WTC11 (cell line): Measurements from ENCODE around the gene FER. TPM values are rescaled to one million over a fixed set of nuclear protein-coding genes. Genes with fewer than 3 reads are reported as not detected.

ENCODE experiments used
- ATAC-seq: fragments of 200-7000 bp; cut with Tn5 transposase; 2 replicates; pipeline ENCODE4 v1.10.0; 2021; ENCODE audit warnings: mild to moderate bottlenecking, moderate library complexity
- CTCF ChIA-PET: fragments of 300-600 bp; sonication (Branson Sonifier 250); formaldehyde crosslinking; loops from one replicate; lab custom pipeline; 2021; ENCODE audit warnings: antibody characterized with exemption; lab: Charles Lee
- POLR2A ChIA-PET: fragments of 350-600 bp; sonication (Branson Sonifier 250); formaldehyde crosslinking; loops from one replicate; lab custom pipeline; 2021; ENCODE audit warnings: antibody characterized with exemption; lab: Charles Lee
- DNase-seq: peaks from one replicate; pipeline ENCODE4 v3.0.0; 2021; ENCODE audit warnings: low spot score
- H3K27ac Mint-ChIP-seq: 2 replicates; pipeline ENCODE4 v1.8.0; 2021; ENCODE audit warnings: mixed read lengths
- H3K27me3 Mint-ChIP-seq: 2 replicates; pipeline ENCODE4 v1.8.0; 2021; ENCODE audit warnings: low read depth, mild to moderate bottlenecking, moderate library complexity, mixed read lengths
- H3K36me3 Mint-ChIP-seq: 2 replicates; pipeline ENCODE4 v1.8.0; 2021; ENCODE audit warnings: mixed read lengths
- H3K4me1 Mint-ChIP-seq: 2 replicates; pipeline ENCODE4 v1.8.0; 2022; ENCODE audit warnings: mixed read lengths
- H3K4me3 Mint-ChIP-seq: 2 replicates; pipeline ENCODE4 v1.8.0; 2021; ENCODE audit warnings: mild to moderate bottlenecking, moderate library complexity, mixed read lengths
- H3K9me3 Mint-ChIP-seq: 2 replicates; pipeline ENCODE4 v1.8.0; 2021; ENCODE audit warnings: mixed read lengths
- CBFB ChIP-seq: sonication (generic); formaldehyde crosslinking; IDR thresholded peaks from 2 replicates; pipeline ENCODE4 v1.8.1; 2022; ENCODE audit warnings: mild to moderate bottlenecking, low read depth, missing genetic modification reagents
- CREM ChIP-seq: sonication (generic); formaldehyde crosslinking; IDR thresholded peaks from 2 replicates; pipeline ENCODE4 v1.8.1; 2022; ENCODE audit warnings: mild to moderate bottlenecking, missing genetic modification reagents, moderate library complexity
- FOXJ3 ChIP-seq: sonication (generic); formaldehyde crosslinking; IDR thresholded peaks from 2 replicates; pipeline ENCODE4 v1.9.0; 2021; ENCODE audit warnings: missing genetic modification reagents, mild to moderate bottlenecking, borderline replicate concordance
- FOXP1 ChIP-seq: sonication (generic); formaldehyde crosslinking; IDR thresholded peaks from 2 replicates; pipeline ENCODE4 v1.8.0; 2022; ENCODE audit warnings: missing genetic modification reagents, mild to moderate bottlenecking, moderate library complexity, borderline replicate concordance
- IRF2 ChIP-seq: sonication (generic); formaldehyde crosslinking; IDR thresholded peaks from 2 replicates; pipeline ENCODE4 v1.8.0; 2022; ENCODE audit warnings: low read depth, missing genetic modification reagents, borderline replicate concordance
- MYBL2 ChIP-seq: sonication (generic); formaldehyde crosslinking; IDR thresholded peaks from 2 replicates; pipeline ENCODE4 v1.8.1; 2023; ENCODE audit warnings: mild to moderate bottlenecking, moderate library complexity, missing genetic modification reagents
- NR2C2 ChIP-seq: sonication (generic); formaldehyde crosslinking; IDR thresholded peaks from 2 replicates; pipeline ENCODE4 v1.8.0; 2022; ENCODE audit warnings: mild to moderate bottlenecking, missing genetic modification reagents
- NR3C1 ChIP-seq: sonication (generic); formaldehyde crosslinking; conservative IDR thresholded peaks from 2 replicates; pipeline ENCODE4 v1.8.1; 2023; ENCODE audit warnings: low read depth, mild to moderate bottlenecking, missing genetic modification reagents
- OVOL2 ChIP-seq: fragments of 250-450 bp; sonication (Bioruptor Pico); IDR thresholded peaks from 2 replicates; pipeline ENCODE4 v1.9.0; 2021; ENCODE audit warnings: mild to moderate bottlenecking, borderline replicate concordance
- PRRX2 ChIP-seq: fragments of 250-450 bp; sonication (Bioruptor Pico); IDR thresholded peaks from 2 replicates; pipeline ENCODE4 v1.8.0; 2021; ENCODE audit warnings: mild to moderate bottlenecking
- SMAD3 ChIP-seq: sonication (generic); formaldehyde crosslinking; IDR thresholded peaks from 2 replicates; pipeline ENCODE4 v1.8.0; 2022; ENCODE audit warnings: missing genetic modification reagents, mild to moderate bottlenecking, borderline replicate concordance
- SP1 ChIP-seq: sonication (generic); formaldehyde crosslinking; conservative IDR thresholded peaks from 2 replicates; pipeline ENCODE4 v1.8.1; 2022; ENCODE audit warnings: missing genetic modification reagents
- TCF7 ChIP-seq: sonication (generic); formaldehyde crosslinking; IDR thresholded peaks from 2 replicates; pipeline ENCODE4 v1.8.0; 2022; ENCODE audit warnings: mild to moderate bottlenecking, low read depth, missing genetic modification reagents, moderate library complexity
- TEAD1 ChIP-seq: sonication (generic); formaldehyde crosslinking; IDR thresholded peaks from 2 replicates; pipeline ENCODE4 v1.8.0; 2022; ENCODE audit warnings: mild to moderate bottlenecking, missing genetic modification reagents
- ZNF423 ChIP-seq: fragments of 250-450 bp; sonication (Bioruptor Pico); IDR thresholded peaks from 2 replicates; pipeline ENCODE4 v2.1.2; 2022; ENCODE audit warnings: mild to moderate bottlenecking, moderate library complexity
- ZNF671 ChIP-seq: fragments of 250-450 bp; sonication (Bioruptor Pico); IDR thresholded peaks from 2 replicates; pipeline ENCODE4 v1.8.0; 2021; ENCODE audit warnings: mild to moderate bottlenecking
- total RNA-seq: library from RNA; stranded (reverse); gene quantifications from 3 replicates; pipeline ENCODE4 v1.2.3, GENCODE V29; 2021
- TF ChIP-seq, protein P1 (sequence below): sonication (generic); formaldehyde crosslinking; IDR thresholded peaks from 2 replicates; pipeline ENCODE4 v1.8.1; 2023; ENCODE audit warnings: mild to moderate bottlenecking, missing genetic modification reagents
- TF ChIP-seq, protein P2 (sequence below): fragments of 200-600 bp; IDR thresholded peaks from 2 replicates; pipeline ENCODE4 v1.8.0; 2022; ENCODE audit warnings: antibody characterized with exemption
- TF ChIP-seq, protein P3 (sequence below): sonication (generic); formaldehyde crosslinking; IDR thresholded peaks from 2 replicates; pipeline ENCODE4 v1.8.0; 2022; ENCODE audit warnings: mild to moderate bottlenecking, missing genetic modification reagents
- TF ChIP-seq, protein P4 (sequence below): sonication (generic); formaldehyde crosslinking; IDR thresholded peaks from 2 replicates; pipeline ENCODE4 v1.8.1; 2023; ENCODE audit warnings: mild to moderate bottlenecking, missing genetic modification reagents
- TF ChIP-seq, protein P5 (sequence below): fragments of 250-450 bp; sonication (Bioruptor Pico); IDR thresholded peaks from 2 replicates; pipeline ENCODE4 v1.8.0; 2021; ENCODE audit warnings: mild to moderate bottlenecking
- TF ChIP-seq, protein P6 (sequence below): fragments of 250-450 bp; sonication (Bioruptor Pico); IDR thresholded peaks from 2 replicates; pipeline ENCODE4 v2.1.2; 2022; ENCODE audit warnings: mild to moderate bottlenecking, moderate library complexity
- TF ChIP-seq, protein P7 (sequence below): fragments of 250-450 bp; sonication (Bioruptor Pico); IDR thresholded peaks from 2 replicates; pipeline ENCODE4 v1.9.0; 2021; ENCODE audit warnings: mild to moderate bottlenecking
- TF ChIP-seq, protein P8 (sequence below): sonication (generic); formaldehyde crosslinking; IDR thresholded peaks from 2 replicates; pipeline ENCODE4 v1.8.0; 2022; ENCODE audit warnings: mild to moderate bottlenecking, missing genetic modification reagents

The FER gene
- total RNA-seq, 1 experiment from 2014 or later, result 13.8 TPM

DNA sequence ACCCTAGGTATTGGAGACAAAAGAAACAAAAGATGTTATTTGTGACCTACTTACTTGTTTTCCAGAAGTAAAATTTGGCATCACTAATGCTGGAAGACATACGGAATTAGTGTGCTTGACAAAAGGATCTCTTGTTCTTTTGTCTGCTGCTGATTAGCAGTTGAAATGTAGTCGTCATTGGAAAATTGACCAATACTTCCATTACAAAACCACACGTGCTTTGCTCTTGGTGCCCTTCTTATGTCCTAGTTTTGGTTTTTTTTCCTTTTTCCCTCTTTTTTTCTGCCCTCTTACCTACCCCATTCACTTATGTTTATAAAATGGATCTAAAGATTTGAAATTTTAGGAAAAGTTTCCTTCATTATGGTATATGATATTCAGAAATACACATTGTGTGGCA, 197.4 kb downstream of the FER start (continued):
- TF ChIP-seq, protein P1, sequence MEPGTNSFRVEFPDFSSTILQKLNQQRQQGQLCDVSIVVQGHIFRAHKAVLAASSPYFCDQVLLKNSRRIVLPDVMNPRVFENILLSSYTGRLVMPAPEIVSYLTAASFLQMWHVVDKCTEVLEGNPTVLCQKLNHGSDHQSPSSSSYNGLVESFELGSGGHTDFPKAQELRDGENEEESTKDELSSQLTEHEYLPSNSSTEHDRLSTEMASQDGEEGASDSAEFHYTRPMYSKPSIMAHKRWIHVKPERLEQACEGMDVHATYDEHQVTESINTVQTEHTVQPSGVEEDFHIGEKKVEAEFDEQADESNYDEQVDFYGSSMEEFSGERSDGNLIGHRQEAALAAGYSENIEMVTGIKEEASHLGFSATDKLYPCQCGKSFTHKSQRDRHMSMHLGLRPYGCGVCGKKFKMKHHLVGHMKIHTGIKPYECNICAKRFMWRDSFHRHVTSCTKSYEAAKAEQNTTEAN (CRISPR knock-in tag), result no peak
- no peak for TF ChIP-seq ZNF671 (CRISPR knock-in tag)

DNA sequence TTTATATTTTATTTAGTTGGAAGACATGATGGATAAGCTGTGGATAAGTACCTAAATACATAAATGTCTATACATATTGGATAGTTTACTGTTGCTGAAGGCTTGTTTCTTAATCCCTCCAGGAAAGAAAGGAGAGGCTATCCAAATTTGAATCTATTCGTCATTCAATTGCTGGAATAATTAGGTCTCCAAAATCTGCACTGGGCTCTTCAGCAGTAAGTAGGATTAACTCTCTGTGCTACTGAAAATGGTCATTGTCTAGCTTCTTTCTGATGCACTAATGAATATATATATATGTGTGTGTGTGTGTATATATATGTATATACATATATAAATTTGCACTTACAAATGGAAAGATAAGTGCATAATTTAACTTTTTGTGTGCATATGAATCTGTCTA, 198.3 kb downstream of the FER start:
- ATAC-seq, result no peak
- DNase-seq, result no peak
- TF ChIP-seq PRRX2, result no peak
- TF ChIP-seq, protein P2, sequence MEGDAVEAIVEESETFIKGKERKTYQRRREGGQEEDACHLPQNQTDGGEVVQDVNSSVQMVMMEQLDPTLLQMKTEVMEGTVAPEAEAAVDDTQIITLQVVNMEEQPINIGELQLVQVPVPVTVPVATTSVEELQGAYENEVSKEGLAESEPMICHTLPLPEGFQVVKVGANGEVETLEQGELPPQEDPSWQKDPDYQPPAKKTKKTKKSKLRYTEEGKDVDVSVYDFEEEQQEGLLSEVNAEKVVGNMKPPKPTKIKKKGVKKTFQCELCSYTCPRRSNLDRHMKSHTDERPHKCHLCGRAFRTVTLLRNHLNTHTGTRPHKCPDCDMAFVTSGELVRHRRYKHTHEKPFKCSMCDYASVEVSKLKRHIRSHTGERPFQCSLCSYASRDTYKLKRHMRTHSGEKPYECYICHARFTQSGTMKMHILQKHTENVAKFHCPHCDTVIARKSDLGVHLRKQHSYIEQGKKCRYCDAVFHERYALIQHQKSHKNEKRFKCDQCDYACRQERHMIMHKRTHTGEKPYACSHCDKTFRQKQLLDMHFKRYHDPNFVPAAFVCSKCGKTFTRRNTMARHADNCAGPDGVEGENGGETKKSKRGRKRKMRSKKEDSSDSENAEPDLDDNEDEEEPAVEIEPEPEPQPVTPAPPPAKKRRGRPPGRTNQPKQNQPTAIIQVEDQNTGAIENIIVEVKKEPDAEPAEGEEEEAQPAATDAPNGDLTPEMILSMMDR, result no peak
- TF ChIP-seq, protein P3, sequence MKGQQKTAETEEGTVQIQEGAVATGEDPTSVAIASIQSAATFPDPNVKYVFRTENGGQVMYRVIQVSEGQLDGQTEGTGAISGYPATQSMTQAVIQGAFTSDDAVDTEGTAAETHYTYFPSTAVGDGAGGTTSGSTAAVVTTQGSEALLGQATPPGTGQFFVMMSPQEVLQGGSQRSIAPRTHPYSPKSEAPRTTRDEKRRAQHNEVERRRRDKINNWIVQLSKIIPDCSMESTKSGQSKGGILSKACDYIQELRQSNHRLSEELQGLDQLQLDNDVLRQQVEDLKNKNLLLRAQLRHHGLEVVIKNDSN (CRISPR knock-in tag), result no peak
- no peak for TF ChIP-seq CBFB
- no peak for TF ChIP-seq TCF7 (CRISPR knock-in tag)
- TF ChIP-seq IRF2 (CRISPR knock-in tag), result no peak
- TF ChIP-seq NR3C1 (CRISPR knock-in tag), result no peak
- no peak for TF ChIP-seq MYBL2 (CRISPR knock-in tag)
- TF ChIP-seq, protein P4, sequence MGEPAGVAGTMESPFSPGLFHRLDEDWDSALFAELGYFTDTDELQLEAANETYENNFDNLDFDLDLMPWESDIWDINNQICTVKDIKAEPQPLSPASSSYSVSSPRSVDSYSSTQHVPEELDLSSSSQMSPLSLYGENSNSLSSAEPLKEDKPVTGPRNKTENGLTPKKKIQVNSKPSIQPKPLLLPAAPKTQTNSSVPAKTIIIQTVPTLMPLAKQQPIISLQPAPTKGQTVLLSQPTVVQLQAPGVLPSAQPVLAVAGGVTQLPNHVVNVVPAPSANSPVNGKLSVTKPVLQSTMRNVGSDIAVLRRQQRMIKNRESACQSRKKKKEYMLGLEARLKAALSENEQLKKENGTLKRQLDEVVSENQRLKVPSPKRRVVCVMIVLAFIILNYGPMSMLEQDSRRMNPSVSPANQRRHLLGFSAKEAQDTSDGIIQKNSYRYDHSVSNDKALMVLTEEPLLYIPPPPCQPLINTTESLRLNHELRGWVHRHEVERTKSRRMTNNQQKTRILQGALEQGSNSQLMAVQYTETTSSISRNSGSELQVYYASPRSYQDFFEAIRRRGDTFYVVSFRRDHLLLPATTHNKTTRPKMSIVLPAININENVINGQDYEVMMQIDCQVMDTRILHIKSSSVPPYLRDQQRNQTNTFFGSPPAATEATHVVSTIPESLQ (CRISPR knock-in tag), result no peak
- no peak for TF ChIP-seq TEAD1 (CRISPR knock-in tag)
- TF ChIP-seq, protein P5, sequence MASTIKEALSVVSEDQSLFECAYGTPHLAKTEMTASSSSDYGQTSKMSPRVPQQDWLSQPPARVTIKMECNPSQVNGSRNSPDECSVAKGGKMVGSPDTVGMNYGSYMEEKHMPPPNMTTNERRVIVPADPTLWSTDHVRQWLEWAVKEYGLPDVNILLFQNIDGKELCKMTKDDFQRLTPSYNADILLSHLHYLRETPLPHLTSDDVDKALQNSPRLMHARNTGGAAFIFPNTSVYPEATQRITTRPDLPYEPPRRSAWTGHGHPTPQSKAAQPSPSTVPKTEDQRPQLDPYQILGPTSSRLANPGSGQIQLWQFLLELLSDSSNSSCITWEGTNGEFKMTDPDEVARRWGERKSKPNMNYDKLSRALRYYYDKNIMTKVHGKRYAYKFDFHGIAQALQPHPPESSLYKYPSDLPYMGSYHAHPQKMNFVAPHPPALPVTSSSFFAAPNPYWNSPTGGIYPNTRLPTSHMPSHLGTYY (CRISPR knock-in tag), result no peak
- no peak for TF ChIP-seq FOXP1 (CRISPR knock-in tag)
- no peak for TF ChIP-seq CREM (CRISPR knock-in tag)
- TF ChIP-seq SP1 (CRISPR knock-in tag), result no peak
- TF ChIP-seq ZNF671 (CRISPR knock-in tag), result no peak
- TF ChIP-seq SMAD3 (CRISPR knock-in tag), result no peak
- TF ChIP-seq OVOL2 (CRISPR knock-in tag), result no peak
- Mint-ChIP-seq H3K4me3 (no peak overlapping the region), H3K27ac (no peak overlapping the region), H3K9me3 (no peaks in the 10 kb centered on the region), H3K36me3 (no peaks in the 10 kb centered on the region), H3K27me3 (no peaks in the 10 kb centered on the region), H3K4me1 (peaks cover 38% of the 10 kb centered on the region)
- POLR2A ChIA-PET, result no interaction called here
- CTCF ChIA-PET, result no interaction called here

DNA sequence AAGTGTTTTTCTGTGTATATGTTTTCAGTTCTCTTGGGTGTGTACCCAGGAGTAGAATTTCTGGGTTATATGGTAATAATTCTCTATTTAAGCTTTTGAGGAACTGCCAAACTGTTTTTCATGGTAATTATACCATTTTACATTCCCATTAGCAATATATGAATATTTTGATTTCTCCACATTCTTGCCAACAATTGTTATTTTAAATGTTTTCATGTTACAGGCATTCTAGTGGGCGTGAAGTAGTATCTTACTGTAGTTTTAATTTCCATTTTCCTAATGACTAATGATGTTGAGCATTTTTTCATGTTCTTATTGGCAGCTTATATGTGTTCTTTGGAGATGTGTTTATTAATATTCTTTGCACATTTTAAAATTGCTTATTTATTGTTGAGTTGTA, 199.5 kb downstream of the FER start:
- H3K36me3 Mint-ChIP-seq, result no peaks in the 10 kb centered on the region
- H3K27me3 Mint-ChIP-seq, result no peaks in the 10 kb centered on the region
- H3K4me3 Mint-ChIP-seq, result no peak overlapping the region
- no peaks in the 10 kb centered on the region for H3K9me3 Mint-ChIP-seq
- ChIA-PET CTCF (no interaction called here), POLR2A (no interaction called here)
- ATAC-seq, result no peak
- peaks cover 38% of the 10 kb centered on the region for H3K4me1 Mint-ChIP-seq
- H3K27ac Mint-ChIP-seq, result 0 out of 2 replicates have a peak overlapping the region, but pooled peaks have one; percentile 46
- DNase-seq, result no peak
- TF ChIP-seq NR2C2 (CRISPR knock-in tag) (no peak), ZNF423 (no peak), FOXJ3 (CRISPR knock-in tag) (no peak), OVOL2 (CRISPR knock-in tag) (no peak)
- TF ChIP-seq, protein P6, sequence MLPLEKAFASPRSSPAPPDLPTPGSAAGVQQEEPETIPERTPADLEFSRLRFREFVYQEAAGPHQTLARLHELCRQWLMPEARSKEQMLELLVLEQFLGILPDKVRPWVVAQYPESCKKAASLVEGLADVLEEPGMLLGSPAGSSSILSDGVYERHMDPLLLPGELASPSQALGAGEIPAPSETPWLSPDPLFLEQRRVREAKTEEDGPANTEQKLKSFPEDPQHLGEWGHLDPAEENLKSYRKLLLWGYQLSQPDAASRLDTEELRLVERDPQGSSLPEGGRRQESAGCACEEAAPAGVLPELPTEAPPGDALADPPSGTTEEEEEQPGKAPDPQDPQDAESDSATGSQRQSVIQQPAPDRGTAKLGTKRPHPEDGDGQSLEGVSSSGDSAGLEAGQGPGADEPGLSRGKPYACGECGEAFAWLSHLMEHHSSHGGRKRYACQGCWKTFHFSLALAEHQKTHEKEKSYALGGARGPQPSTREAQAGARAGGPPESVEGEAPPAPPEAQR, result no peak
- TF ChIP-seq, protein P7, sequence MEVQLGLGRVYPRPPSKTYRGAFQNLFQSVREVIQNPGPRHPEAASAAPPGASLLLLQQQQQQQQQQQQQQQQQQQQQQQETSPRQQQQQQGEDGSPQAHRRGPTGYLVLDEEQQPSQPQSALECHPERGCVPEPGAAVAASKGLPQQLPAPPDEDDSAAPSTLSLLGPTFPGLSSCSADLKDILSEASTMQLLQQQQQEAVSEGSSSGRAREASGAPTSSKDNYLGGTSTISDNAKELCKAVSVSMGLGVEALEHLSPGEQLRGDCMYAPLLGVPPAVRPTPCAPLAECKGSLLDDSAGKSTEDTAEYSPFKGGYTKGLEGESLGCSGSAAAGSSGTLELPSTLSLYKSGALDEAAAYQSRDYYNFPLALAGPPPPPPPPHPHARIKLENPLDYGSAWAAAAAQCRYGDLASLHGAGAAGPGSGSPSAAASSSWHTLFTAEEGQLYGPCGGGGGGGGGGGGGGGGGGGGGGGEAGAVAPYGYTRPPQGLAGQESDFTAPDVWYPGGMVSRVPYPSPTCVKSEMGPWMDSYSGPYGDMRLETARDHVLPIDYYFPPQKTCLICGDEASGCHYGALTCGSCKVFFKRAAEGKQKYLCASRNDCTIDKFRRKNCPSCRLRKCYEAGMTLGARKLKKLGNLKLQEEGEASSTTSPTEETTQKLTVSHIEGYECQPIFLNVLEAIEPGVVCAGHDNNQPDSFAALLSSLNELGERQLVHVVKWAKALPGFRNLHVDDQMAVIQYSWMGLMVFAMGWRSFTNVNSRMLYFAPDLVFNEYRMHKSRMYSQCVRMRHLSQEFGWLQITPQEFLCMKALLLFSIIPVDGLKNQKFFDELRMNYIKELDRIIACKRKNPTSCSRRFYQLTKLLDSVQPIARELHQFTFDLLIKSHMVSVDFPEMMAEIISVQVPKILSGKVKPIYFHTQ (CRISPR knock-in tag), result no peak
- TF ChIP-seq, protein P8, sequence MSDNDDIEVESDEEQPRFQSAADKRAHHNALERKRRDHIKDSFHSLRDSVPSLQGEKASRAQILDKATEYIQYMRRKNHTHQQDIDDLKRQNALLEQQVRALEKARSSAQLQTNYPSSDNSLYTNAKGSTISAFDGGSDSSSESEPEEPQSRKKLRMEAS (CRISPR knock-in tag), result no peak
